Stimulated activated CD8-positive, alpha-beta memory T cell treated with anti-CD3 and anti-CD28 coated beads, Interleukin-7, amount 100 ng/mL, for 1 hour (primary cell): ENCODE measurements around the gene EOMES.

Experiments used
- DNase-seq, 2 donors: peaks; one replicate each; pipeline ENCODE4 v3.0.0-alpha.2; 2020; ENCODE audit warnings: low read depth in 2 of 2

EOMES gene

GRCh38 chr3:27720899-27721716 lies 1.0 kb downstream of the EOMES start:
- no peak for DNase-seq

- DNase-seq: no peak
These were observed 2.7 kb downstream of the EOMES start for GRCh38 chr3:27719314-27720003.

- DNase-seq: no peak
These were observed 3.7 kb downstream of the EOMES start for GRCh38 chr3:27718459-27718858.

- no peak for DNase-seq
These were observed 4.8 kb downstream of the EOMES start for GRCh38 chr3:27717200-27717852.

- no peak for DNase-seq
These were observed 5.8 kb downstream of the EOMES start for GRCh38 chr3:27716309-27716708.

GRCh38 chr3:27715863-27716262 lies 6.3 kb downstream of the EOMES start:
- no peak for DNase-seq

GRCh38 chr3:27715454-27715806 lies 6.7 kb downstream of the EOMES start:
- DNase-seq: no peak

GRCh38 chr3:27714692-27715453 lies 7.2 kb downstream of the EOMES start:
- DNase-seq: no peak

GRCh38 chr3:27714146-27714526 lies 8.0 kb downstream of the EOMES start:
- DNase-seq: no peak

- no peak for DNase-seq
These were observed 8.5 kb downstream of the EOMES start for GRCh38 chr3:27713435-27714145.

GRCh38 chr3:27713078-27713423 lies 9.1 kb downstream of the EOMES start:
- no peak for DNase-seq

GRCh38 chr3:27712136-27713077 lies 9.7 kb downstream of the EOMES start:
- peak; percentile 55 to 61 for DNase-seq

DNA sequence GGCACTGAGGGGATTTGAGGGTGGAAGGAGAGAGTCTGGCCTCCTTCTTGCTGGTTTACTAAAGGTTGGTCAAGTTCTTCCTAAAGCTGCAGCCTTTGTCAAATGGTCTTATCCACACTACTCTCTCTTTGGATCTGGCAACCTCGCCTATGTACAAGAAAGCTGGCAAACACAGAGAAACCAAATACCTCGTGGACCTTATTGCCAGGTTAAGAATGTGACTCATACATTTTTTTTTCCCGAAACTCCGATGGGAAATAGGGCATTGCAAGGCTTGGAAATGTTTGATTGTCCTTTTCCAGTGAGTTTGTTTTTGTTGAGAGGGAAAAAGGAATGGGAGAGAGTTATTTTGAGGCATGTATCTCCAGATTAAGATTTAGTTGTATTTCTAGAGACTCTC lies 13.9 kb downstream of the EOMES start:
- no peak for DNase-seq

DNA sequence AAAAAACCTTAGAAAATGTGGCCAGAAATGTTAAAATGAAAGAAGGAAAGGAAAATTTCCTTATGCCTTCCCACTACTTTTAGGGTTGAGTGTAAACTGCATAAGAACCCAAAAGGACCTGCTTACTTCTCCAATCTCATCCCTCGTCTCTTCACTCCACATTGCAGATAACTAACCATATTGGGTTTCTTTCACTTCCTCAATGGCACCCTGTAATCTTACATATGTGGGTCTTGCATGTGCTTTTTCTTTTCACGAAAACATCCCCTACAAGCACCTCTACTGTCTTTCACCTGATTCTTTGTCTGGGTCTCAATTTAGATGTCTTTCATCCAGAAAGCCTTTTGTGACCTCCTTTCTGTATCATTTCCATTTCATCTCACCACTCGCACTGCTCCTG lies 23.1 kb downstream of the EOMES start:
- no peak for DNase-seq

GRCh38 chr3:27696906-27697305 lies 25.2 kb downstream of the EOMES start:
- DNase-seq: no peak

- no peak for DNase-seq
These were observed 26.5 kb downstream of the EOMES start for GRCh38 chr3:27695636-27696035.

DNA sequence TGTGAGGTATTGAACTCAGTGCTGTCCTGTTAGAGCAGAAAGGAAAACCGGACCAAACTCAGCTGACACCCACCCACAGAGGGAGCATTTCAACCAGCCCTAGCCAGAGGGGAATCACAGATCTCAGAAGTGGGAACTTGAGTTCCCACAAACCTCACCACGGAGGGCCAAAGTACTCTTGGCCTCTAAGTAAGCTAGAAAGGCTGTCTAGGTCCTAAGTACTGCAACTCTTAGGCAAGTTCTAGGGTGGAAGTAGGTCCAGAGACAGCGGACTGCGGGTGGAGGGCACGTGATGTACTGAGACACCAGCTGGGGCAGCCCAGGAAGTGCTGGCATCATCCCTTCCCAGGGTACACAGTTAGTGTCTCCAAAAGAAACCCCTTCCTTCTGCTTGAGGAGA lies 34.1 kb downstream of the EOMES start:
- no peak for DNase-seq

GRCh38 chr3:27686642-27687041 lies 35.5 kb downstream of the EOMES start:
- DNase-seq: no peak

DNA sequence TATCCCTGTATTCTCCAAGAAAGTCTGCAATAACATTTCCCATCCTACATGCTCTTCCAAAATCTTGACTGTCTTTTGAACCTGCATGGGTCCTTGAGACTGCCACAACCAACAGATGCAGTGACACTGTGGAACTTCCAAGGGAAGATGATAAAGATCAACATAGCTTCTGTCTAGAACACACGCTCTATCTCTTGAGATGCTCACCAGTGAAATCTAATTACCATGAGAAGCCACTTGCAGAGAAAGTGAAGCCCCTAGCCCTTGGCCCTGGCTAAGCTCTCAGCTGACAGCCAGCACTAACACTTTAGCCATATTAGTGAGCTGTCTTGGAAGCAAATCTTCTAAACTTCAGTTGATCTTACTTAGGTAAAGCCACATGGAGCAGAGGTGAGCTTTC lies 36.6 kb downstream of the EOMES start:
- DNase-seq: no peak

DNA sequence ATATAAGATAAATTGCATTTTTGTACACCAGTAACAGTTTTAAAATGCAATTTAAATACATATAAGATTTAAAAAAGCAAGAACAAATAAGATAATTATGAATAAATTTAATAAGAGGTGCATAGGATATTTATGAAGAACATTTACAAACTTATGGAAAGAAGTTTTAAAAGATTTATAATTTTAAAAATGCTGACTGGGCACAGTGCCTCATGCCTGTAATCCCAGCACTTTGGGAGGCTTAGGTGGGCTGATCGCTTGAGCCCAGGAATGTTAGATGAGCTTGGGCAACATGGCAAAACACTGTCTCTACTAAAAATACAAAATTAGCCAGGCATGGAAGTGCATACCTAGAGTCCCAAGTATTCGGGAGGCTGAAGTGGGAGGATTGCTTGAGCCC lies 37.8 kb downstream of the EOMES start:
- DNase-seq: no peak
